IMR-90 (cell line): ENCODE data around the gene MCTP2. TPM values are rescaled to one million over a fixed set of nuclear protein-coding genes. Genes with fewer than 3 reads are reported as not detected.
A peak's percentile ranks its signal among the peaks of the same experiment; 100 is the strongest.

ENCODE experiments used
- ATAC-seq: fragments of 200-7000 bp; cut with Tn5 transposase; 2 replicates; pipeline ENCODE4 v1.9.1; 2020; ENCODE audit warnings: low read depth, mild to moderate bottlenecking, moderate library complexity
- BruUV-seq: library from RNA; stranded (reverse); fragments of 400-500 nt; replicated peaks from 2 replicates; lab custom pipeline; 2021; lab: Mats Ljungman, UMichigan
- CTCF ChIA-PET: fragments of 300-600 bp; formaldehyde crosslinking; extraction: SDS; loops from one replicate; lab custom pipeline; 2021; ENCODE audit warnings: antibody characterized with exemption; lab: Yijun Ruan, JAX
- POLR2A ChIA-PET: fragments of 300-600 bp; sonication (Branson Sonifier 250); formaldehyde crosslinking; loops from one replicate; lab custom pipeline; 2022; ENCODE audit warnings: antibody characterized with exemption; ENCODE audit not compliant: unreplicated experiment; lab: Charles Lee
- DNase-seq: peaks from one replicate; pipeline ENCODE4 v3.0.0; 2013
- H2AFZ ChIP-seq: replicated peaks from 2 replicates; pipeline ENCODE3; 2013; ENCODE audit warnings: low read length, mild to moderate bottlenecking; ENCODE audit not compliant: poor library complexity
- H2AK5ac ChIP-seq: 2 replicates; pipeline ENCODE4 v1.6.1; 2013; ENCODE audit warnings: low read depth, low read length, inconsistent platforms
- H2AK9ac ChIP-seq: replicated peaks from 2 replicates; pipeline ENCODE3; 2013; ENCODE audit warnings: mild to moderate bottlenecking, low read depth, low read length, moderate library complexity; ENCODE audit not compliant: poor library complexity
- H2BK120ac ChIP-seq: 2 replicates; pipeline ENCODE4 v1.6.1; 2013; ENCODE audit warnings: low read depth, low read length, inconsistent platforms
- H2BK15ac ChIP-seq: 3 replicates; pipeline ENCODE4 v1.6.1; 2013; ENCODE audit warnings: low read depth, low read length, inconsistent platforms
- H2BK20ac ChIP-seq: 2 replicates; pipeline ENCODE4 v1.6.1; 2013; ENCODE audit warnings: low read depth, mild to moderate bottlenecking, inconsistent platforms, low read length, moderate library complexity
- H2BK5ac ChIP-seq: 2 replicates; pipeline ENCODE4 v1.6.1; 2013; ENCODE audit warnings: mild to moderate bottlenecking, low read depth, low read length, inconsistent platforms; ENCODE audit not compliant: poor library complexity, severe bottlenecking
- H3K14ac ChIP-seq: replicated peaks from 2 replicates; pipeline ENCODE4 v1.6.1; 2013; ENCODE audit warnings: low read depth, low read length, inconsistent platforms
- H3K18ac ChIP-seq: 2 replicates; pipeline ENCODE4 v1.6.1; 2013; ENCODE audit warnings: low read depth, low read length, control low read depth
- H3K23ac ChIP-seq: 2 replicates; pipeline ENCODE4 v1.6.1; 2013; ENCODE audit warnings: low read depth, low read length, inconsistent platforms
- H3K27ac ChIP-seq: 2 replicates; pipeline ENCODE4 v1.5.1; 2013; ENCODE audit warnings: mild to moderate bottlenecking, control low read depth, low read length; ENCODE audit not compliant: insufficient read depth
- H3K27me3 ChIP-seq: 2 replicates; pipeline ENCODE4 v1.6.1; 2013; ENCODE audit warnings: low read length; ENCODE audit not compliant: control insufficient read depth, insufficient read depth
- H3K36me3 ChIP-seq: 2 replicates; pipeline ENCODE4 v1.6.1; 2013; ENCODE audit warnings: low read length, mixed read lengths; ENCODE audit not compliant: control insufficient read depth, insufficient read depth
- H3K4ac ChIP-seq: 2 replicates; pipeline ENCODE4 v1.6.1; 2013; ENCODE audit warnings: low read depth, low read length, inconsistent platforms
- H3K4me1 ChIP-seq: 2 replicates; pipeline ENCODE4 v1.6.1; 2013; ENCODE audit warnings: low read length, mixed read lengths; ENCODE audit not compliant: control insufficient read depth, insufficient read depth
- H3K4me2 ChIP-seq: 2 replicates; pipeline ENCODE4 v1.6.1; 2013; ENCODE audit warnings: low read depth, mild to moderate bottlenecking, control low read depth, low read length, moderate library complexity
- H3K4me3 ChIP-seq: 2 replicates; pipeline ENCODE4 v1.5.1; 2013; ENCODE audit warnings: low read depth, mild to moderate bottlenecking, control low read depth, low read length, moderate library complexity; ENCODE audit not compliant: insufficient read depth
- H3K56ac ChIP-seq: 2 replicates; pipeline ENCODE4 v1.6.1; 2013; ENCODE audit warnings: low read length, inconsistent platforms; ENCODE audit not compliant: insufficient read depth; ENCODE audit errors: extremely low read depth
- H3K79me1 ChIP-seq, 2 experiments: 2 replicates each; pipeline ENCODE4 v1.6.1; 2013; ENCODE audit warnings: low read length in 2 of 2, inconsistent platforms in 1 of 2, low read depth in 1 of 2
- H3K9ac ChIP-seq: 2 replicates; pipeline ENCODE4 v1.6.1; 2013; ENCODE audit warnings: low read depth, low read length, control low read depth
- H3K9me1 ChIP-seq: 2 replicates; pipeline ENCODE4 v1.6.1; 2013; ENCODE audit warnings: low read length, inconsistent platforms; ENCODE audit not compliant: insufficient read depth
- H3K9me3 ChIP-seq: 2 replicates; pipeline ENCODE4 v1.6.1; 2013; ENCODE audit warnings: low read length; ENCODE audit not compliant: control insufficient read depth, insufficient read depth
- H4K20me1 ChIP-seq: 2 replicates; pipeline ENCODE4 v1.6.1; 2013; ENCODE audit warnings: low read length, inconsistent platforms; ENCODE audit not compliant: insufficient read depth
- H4K5ac ChIP-seq: 2 replicates; pipeline ENCODE4 v1.6.1; 2013; ENCODE audit warnings: mild to moderate bottlenecking, low read depth, low read length, control low read depth
- H4K8ac ChIP-seq, 2 experiments: 2 replicates each; pipeline ENCODE4 v1.6.1; 2013; ENCODE audit warnings: low read depth in 2 of 2, low read length in 2 of 2, control low read depth in 1 of 2, inconsistent platforms in 1 of 2
- H4K91ac ChIP-seq: 2 replicates; pipeline ENCODE4 v1.6.1; 2013; ENCODE audit warnings: low read depth, low read length, inconsistent platforms; ENCODE audit not compliant: insufficient read depth
- BHLHE40 ChIP-seq: fragments of 150-350 bp; IDR thresholded peaks from 2 replicates; pipeline ENCODE4 v1.6.1; 2016; ENCODE audit warnings: mild to moderate bottlenecking, low read depth, low read length
- NFE2L2 ChIP-seq: fragments of 150-350 bp; IDR thresholded peaks from 2 replicates; pipeline ENCODE4 v1.6.1; 2016; ENCODE audit warnings: low read depth, mild to moderate bottlenecking, low read length
- WGBS, 2 experiments: methylation state at CpG; one replicate each; pipeline versions ENCODE4 v1.1.5 to v1.1.7; 2013; ENCODE audit warnings: missing lambda C conversion rate in 2 of 2; ENCODE audit not compliant: insufficient read length in 1 of 2; ENCODE audit errors: extremely low coverage in 2 of 2; 5-methylcytosine and 5-hydroxymethylcytosine counted together
- dilution Hi-C: fragments of 300-500 bp; cut with HindIII; formaldehyde crosslinking; loops from one replicate; pipeline ENCODE4 v1.14.3; 2018; ENCODE audit warnings: low sequenced_read_pairs; ENCODE audit not compliant: unreplicated experiment
- in situ Hi-C: fragments of 300-500 bp; cut with MboI; formaldehyde crosslinking; loops from 3 replicates; pipeline ENCODE4 v1.14.3; 2019; ENCODE audit warnings: low sequenced_read_pairs, inconsistent platforms, mixed read lengths
- intact Hi-C: fragments of 100-400 bp; cut with micrococcal nuclease; formaldehyde crosslinking; loops from 2 replicates; pipeline ENCODE4 v1.10.0; 2022
- polyA plus RNA-seq, 3 experiments: library from polyadenylated mRNA; depleted of rRNA; stranded (reverse); fragments of >200 nt; gene quantifications; 2 replicates each; pipeline ENCODE4 v1.2.3, GENCODE V29; 2012; ENCODE audit warnings: low replicate concordance in 1 of 3
- total RNA-seq: library from RNA; depleted of rRNA; stranded (reverse); fragments of >200 nt; gene quantifications from 2 replicates; pipeline ENCODE4 v1.2.3, GENCODE V29; 2012

MCTP2 gene
- total and polyA plus RNA-seq, 2 of the 4 experiments (the other 2 are of a cell fraction) = 5.1 to 9.9 TPM

- Histone ChIP-seq H3K56ac (no peak overlapping the region), H3K4me3 (no peak overlapping the region), H3K9me3 (no peaks in the 10 kb centered on the region), H4K5ac (no peak overlapping the region), H2AK5ac (no peak overlapping the region), H3K9me1 (peaks cover 3% of the 10 kb centered on the region; the same call in 1 of the 2 replicates), H4K91ac (no peak overlapping the region), H3K14ac (no peak overlapping the region), H2AFZ (no peak overlapping the region), H3K36me3 (no peaks in the 10 kb centered on the region), H3K79me1 (peaks cover 14 to 32% of the 10 kb centered on the region in 2 experiments), H3K4ac (no peak overlapping the region), H3K27me3 (no peaks in the 10 kb centered on the region), H2BK120ac (no peak overlapping the region), H4K8ac (no peak overlapping the region), H4K20me1 (no peaks in the 10 kb centered on the region), H3K4me1 (peaks cover 5% of the 10 kb centered on the region), H3K4me2 (no peak overlapping the region), H3K18ac (no peak overlapping the region), H3K27ac (no peak overlapping the region), H2AK9ac (no peak overlapping the region), H2BK20ac (no peak overlapping the region), H3K23ac (no peak overlapping the region), H2BK15ac (no peak overlapping the region), H2BK5ac (no peak overlapping the region), H3K9ac (no peak overlapping the region)
- in situ Hi-C loops = no loop called here
- TF ChIP-seq NFE2L2 = no peak
- 0 out of 2 replicates have a peak, but pooled peaks have one; percentile 23 for TF ChIP-seq BHLHE40
- 50% methylated on average over 4 of the region's 8 CpGs; no CpG with 5 or more reads in 1 of the 2 experiments for WGBS, 2 experiments
- ChIA-PET CTCF (interaction anchor here (0.6 kb wide), 1 partner anchor 12 kb away, joined by 3 read pairs; no protein-coding TSS in a partner anchor), POLR2A (no interaction called here)
- dilution Hi-C loops = no loop called here
- DNase-seq (peak; percentile 48), ATAC-seq (no peak)
- BruUV-seq = no TSS peak
- intact Hi-C loops = no loop called here
These were observed 6.5 kb downstream of the MCTP2 start for GRCh38 chr15:94237903-94238302.
